H1 (cell line): ENCODE measurements around the gene SLC25A53. TPM values are rescaled to one million over a fixed set of nuclear protein-coding genes. Genes with fewer than 3 reads are reported as not detected.

Experiments
- CTCF ChIA-PET: fragments of 300-600 bp; sonication (Branson Sonifier 250); formaldehyde crosslinking; loops from one replicate; lab custom pipeline; 2021; ENCODE audit not compliant: partially characterized antibody; lab: Charles Lee
- POLR2A ChIA-PET: fragments of 300-600 bp; sonication (Branson Sonifier 250); formaldehyde crosslinking; loops from one replicate; lab custom pipeline; 2021; ENCODE audit warnings: inconsistent platforms; ENCODE audit not compliant: partially characterized antibody; lab: Charles Lee
- DNase-seq, 2 experiments: peaks; one replicate each; pipeline versions ENCODE4 v3.0.0 to v3.0.0-alpha.2; 2010 to 2022; ENCODE audit warnings: low spot score in 2 of 2, low read depth in 1 of 2, mixed read lengths in 1 of 2
- FAIRE-seq: peaks from 2 replicates; lab custom pipeline; 2011; peaks lifted over from hg19 to GRCh38; lab: Jason Lieb, UNC
- H2AFZ ChIP-seq: 2 replicates; pipeline ENCODE4 v1.8.1; 2012; ENCODE audit warnings: low read length, inconsistent platforms
- H2AK5ac ChIP-seq: 2 replicates; pipeline ENCODE4 v1.6.1; 2013; ENCODE audit warnings: low read depth, low read length
- H2BK120ac ChIP-seq: replicated peaks from 2 replicates; pipeline ENCODE3; 2013; ENCODE audit warnings: low read depth, low read length, inconsistent platforms
- H2BK12ac ChIP-seq: 2 replicates; pipeline ENCODE4 v1.6.1; 2013; ENCODE audit warnings: low read depth, low read length
- H2BK15ac ChIP-seq: 2 replicates; pipeline ENCODE4 v1.6.1; 2013; ENCODE audit warnings: low read length
- H2BK20ac ChIP-seq: 2 replicates; pipeline ENCODE4 v1.6.1; 2013; ENCODE audit warnings: low read length
- H2BK5ac ChIP-seq: 2 replicates; pipeline ENCODE4 v1.6.1; 2013; ENCODE audit warnings: low read depth, low read length
- H3K14ac ChIP-seq: 2 replicates; pipeline ENCODE4 v1.6.1; 2013; ENCODE audit warnings: inconsistent platforms; ENCODE audit not compliant: insufficient read length
- H3K18ac ChIP-seq: 2 replicates; pipeline ENCODE4 v1.6.1; 2013; ENCODE audit warnings: low read length; ENCODE audit errors: extremely low read depth
- H3K23ac ChIP-seq: 2 replicates; pipeline ENCODE4 v1.6.1; 2013; ENCODE audit warnings: inconsistent platforms; ENCODE audit not compliant: insufficient read length
- H3K23me2 ChIP-seq: 2 replicates; pipeline ENCODE4 v1.6.1; 2013; ENCODE audit warnings: low read depth, low read length
- H3K27ac ChIP-seq: 2 replicates; pipeline ENCODE4 v1.6.1; 2011; ENCODE audit warnings: low read depth, low read length, inconsistent platforms
- H3K27me3 ChIP-seq, 4 experiments: replicated peaks in 1 of 4; 1 replicate in 1 of 4; 2 replicates in 3 of 4; pipeline versions ENCODE4 v1.6.1 to v1.8.1; 2011 to 2013; ENCODE audit warnings: low read length in 3 of 4, mild to moderate bottlenecking in 3 of 4, inconsistent platforms in 2 of 4, mixed read lengths in 2 of 4, moderate library complexity in 1 of 4; ENCODE audit not compliant: control insufficient read depth in 3 of 4, insufficient read depth in 3 of 4; ENCODE audit errors: extremely low read depth in 1 of 4
- H3K36me3 ChIP-seq, 4 experiments: 2 replicates each; pipeline versions ENCODE4 v1.6.1 to v1.8.1; 2011 to 2013; ENCODE audit warnings: mild to moderate bottlenecking in 4 of 4, low read length in 3 of 4, moderate library complexity in 2 of 4, control low read depth in 1 of 4, inconsistent platforms in 1 of 4; ENCODE audit not compliant: insufficient read depth in 4 of 4, control insufficient read depth in 2 of 4
- H3K4ac ChIP-seq: replicated peaks from 2 replicates; pipeline ENCODE3; 2013; ENCODE audit warnings: low read length, low read depth, mixed read lengths, inconsistent platforms; ENCODE audit not compliant: insufficient read length
- H3K4me1 ChIP-seq, 4 experiments: replicated peaks in 1 of 4; 1 replicate in 1 of 4; 2 replicates in 3 of 4; pipeline versions ENCODE4 v1.6.1 to v1.8.1; 2011 to 2013; ENCODE audit warnings: low read length in 3 of 4, inconsistent platforms in 2 of 4, mixed read lengths in 1 of 4; ENCODE audit not compliant: insufficient read depth in 4 of 4, control insufficient read depth in 3 of 4
- H3K4me2 ChIP-seq, 2 experiments: 2 replicates each; pipeline versions ENCODE4 v1.6.1 to v1.8.1; 2011 to 2013; ENCODE audit warnings: low read depth in 2 of 2, low read length in 2 of 2, control low read depth in 1 of 2, inconsistent platforms in 1 of 2, mild to moderate bottlenecking in 1 of 2; ENCODE audit not compliant: insufficient read depth in 1 of 2
- H3K4me3 ChIP-seq, 4 experiments: fragments of 200-600, 300-600 bp in 1 of 4; sonication (generic), shearing (Covaris generic), sonication (Bioruptor Twin) in 1 of 4; 2 replicates each; pipeline versions ENCODE4 v1.5.1 to v1.8.1; 2011 to 2016; ENCODE audit warnings: low read length in 4 of 4, low read depth in 3 of 4, control low read depth in 2 of 4, inconsistent platforms in 2 of 4, mild to moderate bottlenecking in 2 of 4, mixed read lengths in 1 of 4, moderate library complexity in 1 of 4; ENCODE audit not compliant: insufficient read depth in 2 of 4; ENCODE audit errors: extremely low read depth in 1 of 4
- H3K56ac ChIP-seq: replicated peaks from 2 replicates; pipeline ENCODE3; 2013; ENCODE audit warnings: low read depth, mild to moderate bottlenecking, mixed read lengths, low read length, inconsistent platforms; ENCODE audit not compliant: insufficient read length
- H3K79me1 ChIP-seq: 2 replicates; pipeline ENCODE4 v1.6.1; 2013; ENCODE audit warnings: low read depth, low read length, control low read depth
- H3K79me2 ChIP-seq, 2 experiments: 2 replicates each; pipeline versions ENCODE4 v1.6.1 to v1.8.1; 2012 to 2013; ENCODE audit warnings: low read length in 2 of 2, mild to moderate bottlenecking in 2 of 2, inconsistent platforms in 1 of 2; ENCODE audit not compliant: insufficient read depth in 2 of 2, control insufficient read depth in 1 of 2
- H3K9ac ChIP-seq, 4 experiments: replicated peaks in 1 of 4; 1 replicate in 1 of 4; 2 replicates in 3 of 4; pipeline versions ENCODE4 v1.6.1 to v1.8.1; 2011 to 2013; ENCODE audit warnings: low read depth in 3 of 4, low read length in 3 of 4, control low read depth in 2 of 4, mild to moderate bottlenecking in 2 of 4, moderate library complexity in 2 of 4, inconsistent platforms in 1 of 4; ENCODE audit errors: extremely low read depth in 1 of 4
- H3K9me3 ChIP-seq, 2 experiments: 2 replicates each; pipeline versions ENCODE4 v1.6.1 to v1.8.1; 2012 to 2013; ENCODE audit warnings: mild to moderate bottlenecking in 2 of 2, moderate library complexity in 2 of 2, control low read depth in 1 of 2, inconsistent platforms in 1 of 2, low read depth in 1 of 2, low read length in 1 of 2, mixed read lengths in 1 of 2; ENCODE audit not compliant: insufficient read depth in 2 of 2
- H4K20me1 ChIP-seq, 2 experiments: replicated peaks in 1 of 2; 2 replicates each; pipeline versions ENCODE3 to v1.8.1; 2011 to 2013; ENCODE audit warnings: inconsistent platforms in 2 of 2, low read length in 2 of 2, mild to moderate bottlenecking in 1 of 2; ENCODE audit not compliant: insufficient read depth in 2 of 2, control insufficient read depth in 1 of 2
- H4K5ac ChIP-seq: 2 replicates; pipeline ENCODE4 v1.6.1; 2013; ENCODE audit warnings: low read length, low read depth, mixed read lengths, inconsistent platforms; ENCODE audit not compliant: insufficient read length
- H4K8ac ChIP-seq: 2 replicates; pipeline ENCODE4 v1.8.0; 2013; ENCODE audit warnings: mild to moderate bottlenecking, moderate library complexity, low read length, inconsistent platforms; ENCODE audit not compliant: insufficient read depth; ENCODE audit errors: extremely low read depth
- H4K91ac ChIP-seq: replicated peaks from 2 replicates; pipeline ENCODE3; 2013; ENCODE audit warnings: low read length, mixed read lengths, inconsistent platforms; ENCODE audit not compliant: insufficient read length
- ATF2 ChIP-seq: IDR thresholded peaks from 2 replicates; pipeline ENCODE4 v1.6.1; 2012; ENCODE audit warnings: low read length, inconsistent platforms
- MAX ChIP-seq: IDR thresholded peaks from 2 replicates; pipeline ENCODE4 v1.6.1; 2012; ENCODE audit warnings: inconsistent platforms
- NANOG ChIP-seq: IDR thresholded peaks from 2 replicates; pipeline ENCODE4 v1.6.1; 2011; ENCODE audit warnings: low read length, low read depth, mild to moderate bottlenecking, inconsistent platforms; ENCODE audit not compliant: insufficient read depth, poor library complexity, severe bottlenecking
- PHF8 ChIP-seq: fragments of 200-600 bp; sonication (generic); conservative IDR thresholded peaks from 2 replicates; pipeline ENCODE4 v1.7.1; 2012; ENCODE audit warnings: low read depth, mild to moderate bottlenecking, inconsistent platforms, low read length, moderate library complexity
- POLR2A ChIP-seq, 2 experiments: IDR thresholded peaks; 1 replicate in 1 of 2; 2 replicates in 1 of 2; pipeline ENCODE4 v1.6.1; 2011; ENCODE audit warnings: low read depth in 2 of 2, low read length in 2 of 2, mild to moderate bottlenecking in 2 of 2; ENCODE audit errors: control extremely low read depth in 1 of 2
- RNF2 ChIP-seq: fragments of 200-900, 300-1000 bp; sonication (generic); IDR thresholded peaks from 2 replicates; pipeline ENCODE4 v1.7.1; 2016; ENCODE audit warnings: borderline replicate concordance, low read depth, mild to moderate bottlenecking, antibody characterized with exemption, low read length; ENCODE audit not compliant: poor library complexity, severe bottlenecking; ENCODE audit errors: missing control alignments
- SIN3A ChIP-seq, 2 experiments: IDR thresholded peaks in 1 of 2; conservative IDR thresholded peaks in 1 of 2; 2 replicates each; pipeline ENCODE4 v1.6.1; 2011 to 2012; ENCODE audit warnings: low read length in 2 of 2, improper control_type of control experiment in 1 of 2, low read depth in 1 of 2, mild to moderate bottlenecking in 1 of 2
- TAF1 ChIP-seq: IDR thresholded peaks from 2 replicates; pipeline ENCODE4 v1.6.1; 2011; ENCODE audit warnings: mild to moderate bottlenecking, low read depth, low read length
- TBP ChIP-seq: IDR thresholded peaks from 2 replicates; pipeline ENCODE4 v1.6.1; 2011; ENCODE audit warnings: low read depth, low read length, improper control_type of control experiment
- WGBS, 2 experiments: shearing (Covaris generic) in 1 of 2; methylation state at CpG; one replicate each; pipeline versions ENCODE4 v1.1.6 to v1.1.7; 2013 to 2015; ENCODE audit warnings: low lambda C conversion rate in 2 of 2, mixed read lengths in 2 of 2, inconsistent platforms in 1 of 2, low coverage in 1 of 2, missing lambda C conversion rate in 1 of 2; ENCODE audit not compliant: insufficient replicate concordance in 2 of 2, insufficient coverage in 1 of 2, insufficient read length in 1 of 2; ENCODE audit errors: extremely low coverage in 1 of 2, missing lambda C conversion rate in 1 of 2; 5-methylcytosine and 5-hydroxymethylcytosine counted together
- polyA plus RNA-seq, 7 experiments: library from polyadenylated mRNA; depleted of rRNA in 3 of 7; stranded (reverse) in 5 of 7; unstranded in 2 of 7; fragments of >200 nt in 5 of 7; fragments of 200-250 nt in 2 of 7; gene quantifications; 1 replicate in 5 of 7; 2 replicates in 1 of 7; 4 replicates in 1 of 7; pipeline versions ENCODE4 v1.2.1 to v1.2.3, GENCODE V29; 2011 to 2013; ENCODE audit warnings: missing spikeins in 2 of 7, mixed read lengths in 2 of 7
- total RNA-seq: library from RNA; stranded (reverse); fragmentation: NEBNext Ultra II Directional; extraction: Animal tissue kit (Norgen Biotek cat#: 25700); gene quantifications from 2 replicates; pipeline ENCODE4 v1.2.1, GENCODE V29; 2021

The SLC25A53 gene
- total and polyA plus RNA-seq, 2 of the 8 experiments (the other 6 are each of a cell fraction or from before 2014, with no cell fraction given): 2.4 to 4.2 TPM

- Histone ChIP-seq H2BK12ac (no peak within 1 kb of the TSS), H2BK15ac (no peak within 1 kb of the TSS), H2BK120ac (no peak within 1 kb of the TSS), H3K79me2 (no peaks in the 10 kb centered on the region), H3K4me2 (peak within 1 kb of the TSS; percentile 80 to 94), H3K4me1 (peaks cover 0 to 9% (median 3%) of the 10 kb centered on the region in 4 experiments; a peak in 4 of 7 replicates), H3K23ac (no peak within 1 kb of the TSS), H2BK5ac (no peak within 1 kb of the TSS), H4K91ac (peak within 1 kb of the TSS; percentile 54), H3K79me1 (no peaks in the 10 kb centered on the region), H3K9ac (peak within 1 kb of the TSS; percentile 51 to 71 (median 61)), H3K4me3 (peak within 1 kb of the TSS; percentile 56 to 75 (median 58)), H3K4ac (no peak within 1 kb of the TSS), H2BK20ac (no peak within 1 kb of the TSS), H3K27me3 (no peaks in the 10 kb centered on the region), H2AK5ac (no peak within 1 kb of the TSS), H3K23me2 (peaks cover 2% of the 10 kb centered on the region; the same call in 1 of the 2 replicates), H3K9me3 (no peaks in the 10 kb centered on the region), H3K14ac (no peak within 1 kb of the TSS), H3K27ac (no peak within 1 kb of the TSS), H4K5ac (peak within 1 kb of the TSS; percentile 43), H4K8ac (peak within 1 kb of the TSS; percentile 71), H3K18ac (no peak within 1 kb of the TSS; the same call in none of the 2 replicates), H2AFZ (peak within 1 kb of the TSS; percentile 97), H3K56ac (peak within 1 kb of the TSS; percentile 57), H4K20me1 (peaks cover 0 to 5% of the 10 kb centered on the region in 2 experiments), H3K36me3 (no peaks in the 10 kb centered on the region)
- 3% methylated on average over 21 of the region's 67 CpGs; no CpG with 5 or more reads in 1 of the 2 experiments for WGBS, 2 experiments
- ChIA-PET CTCF (interaction anchor here (0.8 to 3.2 kb wide), 8 partner anchors 8 to 267 kb away, joined by 3 to 13 read pairs (median 4); no protein-coding TSS in a partner anchor), POLR2A (interaction anchor here (0.7 to 1.9 kb wide), 6 partner anchors 10 to 268 kb away, joined by 3 to 10 read pairs (median 4); partner anchors contain the start of gene SLC25A53)
- FAIRE-seq (no peak), DNase-seq (peak in 1 of 2 experiments; percentile 68)
- TF ChIP-seq POLR2A (IDR thresholded peaks at IDR 0.05; ENCODE audit: control extremely low read depth in 1 of 2, low read depth in 2 of 2, low read length in 2 of 2): peak; percentile 67 to 71
- TF ChIP-seq NANOG: no peak
- no peak for TF ChIP-seq PHF8
- peak; percentile 43; the same call in 1 of the 2 replicates for TF ChIP-seq TBP
- no peak for TF ChIP-seq ATF2
- TF ChIP-seq MAX: peak; percentile 58; the same call in 1 of the 2 replicates
- TF ChIP-seq SIN3A (conservative IDR thresholded peaks at IDR 0.05 in 1 of 2, IDR thresholded peaks at IDR 0.05 in 1 of 2; ENCODE audit: low read depth in 1 of 2, low read length in 2 of 2): 0 out of 4 replicates have a peak, but pooled peaks of 1 of the 2 experiments have one; percentile 51
- TF ChIP-seq TAF1: peak; percentile 66; the same call in 1 of the 2 replicates
- TF ChIP-seq RNF2: no peak
These were observed 44.4 kb downstream of the SLC25A53 start, which contains the start of gene ZCCHC18 for GRCh38 chrX:104112326-104112951. Gene ZCCHC18 (plus strand): TSS chrX:104112523. CDS start chrX:104114112, 1,589 bp downstream.
